ENCODE results near the gene KCNH2. TPM values are rescaled to one million over a fixed set of nuclear protein-coding genes. Genes with fewer than 3 reads are reported as not detected.
"Not testable (repeated sequence)": the region's sequence is repeated elsewhere in the genome, so short reads cannot be mapped to it uniquely, and the experiment has no call there.

The KCNH2 gene
- total RNA-seq, 2 experiments from 2014 or later = 0.48 to 0.54 TPM

GRCh38 chr7:150919160-150919559, 59.0 kb downstream of the KCNH2 start:
- intact Hi-C loops (cut with DNase I, micrococcal nuclease) = no loop called here
- POLR2A ChIA-PET = no interaction called here
- Mint-ChIP-seq H3K4me3 (no peak overlapping the region), H3K27ac (no peak overlapping the region), H3K27me3 (peaks cover 12% of the 10 kb centered on the region), H3K4me1 (peaks cover 7% of the 10 kb centered on the region), H3K9me3 (ENCODE audit: low read depth) (no peaks in the 10 kb centered on the region), H3K36me3 (ENCODE audit: low read depth) (no peaks in the 10 kb centered on the region)
- DNase-seq (no peak), ATAC-seq (no peak)
- CTCF ChIA-PET = no interaction called here

GRCh38 chr7:150918378-150918777, 59.7 kb downstream of the KCNH2 start:
- no peaks in the 10 kb centered on the region for H3K9me3 Mint-ChIP-seq (ENCODE audit: low read depth)
- H3K27ac Mint-ChIP-seq = no peak overlapping the region
- CTCF ChIA-PET = interaction anchor here (0.9 to 1.1 kb wide), 2 partner anchors 10 to 21 kb away, joined by 5 read pairs; no protein-coding TSS in a partner anchor
- H3K4me3 Mint-ChIP-seq = no peak overlapping the region
- DNase-seq (no peak), ATAC-seq (no peak)
- H3K27me3 Mint-ChIP-seq = peaks cover 12% of the 10 kb centered on the region
- peaks cover 3% of the 10 kb centered on the region for H3K4me1 Mint-ChIP-seq
- no peaks in the 10 kb centered on the region for H3K36me3 Mint-ChIP-seq (ENCODE audit: low read depth)
- POLR2A ChIA-PET = no interaction called here
- intact Hi-C loops (cut with DNase I, micrococcal nuclease) = no loop called here

GRCh38 chr7:150917969-150918368, 60.2 kb downstream of the KCNH2 start:
- ATAC-seq (no peak), DNase-seq (no peak)
- Mint-ChIP-seq H3K4me3 (no peak overlapping the region), H3K9me3 (ENCODE audit: low read depth) (no peaks in the 10 kb centered on the region), H3K27me3 (peaks cover 12% of the 10 kb centered on the region), H3K4me1 (peaks cover under 1% of the 10 kb centered on the region), H3K27ac (no peak overlapping the region), H3K36me3 (ENCODE audit: low read depth) (no peaks in the 10 kb centered on the region)
- intact Hi-C loops (cut with DNase I, micrococcal nuclease) = no loop called here
- ChIA-PET POLR2A (no interaction called here), CTCF (interaction anchor here (0.7 to 1.1 kb wide), 3 partner anchors 8 to 20 kb away, joined by 3 to 5 read pairs (median 5); no protein-coding TSS in a partner anchor)

GRCh38 chr7:150916670-150917069, 61.5 kb downstream of the KCNH2 start:
- ChIA-PET CTCF (interaction anchor here (0.6 to 1.3 kb wide), 3 partner anchors 11 to 207 kb away, joined by 3 to 4 read pairs (median 3); no protein-coding TSS in a partner anchor), POLR2A (no interaction called here)

GRCh38 chr7:150914966-150915365, 63.2 kb downstream of the KCNH2 start:
- no peak overlapping the region for H3K4me3 Mint-ChIP-seq
- DNase-seq = no peak
- POLR2A ChIA-PET = no interaction called here
- no peak for ATAC-seq
- CTCF ChIA-PET = interaction anchor here (0.5 to 1.5 kb wide), 3 partner anchors 16 to 48 kb away, joined by 3 to 7 read pairs (median 3); no protein-coding TSS in a partner anchor
- H3K9me3 Mint-ChIP-seq (ENCODE audit: low read depth) = no peaks in the 10 kb centered on the region
- H3K36me3 Mint-ChIP-seq (ENCODE audit: low read depth) = no peaks in the 10 kb centered on the region
- H3K27me3 Mint-ChIP-seq = peaks cover 14% of the 10 kb centered on the region
- H3K4me1 Mint-ChIP-seq = no peaks in the 10 kb centered on the region
- H3K27ac Mint-ChIP-seq = no peak overlapping the region
- intact Hi-C loops (cut with DNase I, micrococcal nuclease) = no loop called here

More at GRCh38 chr7:150916670-150917069, 61.5 kb downstream of the KCNH2 start:
- H3K9me3 Mint-ChIP-seq (ENCODE audit: low read depth) = no peaks in the 10 kb centered on the region
- H3K4me3 Mint-ChIP-seq = no peak overlapping the region
- peaks cover 10% of the 10 kb centered on the region for H3K27me3 Mint-ChIP-seq
- H3K36me3 Mint-ChIP-seq (ENCODE audit: low read depth) = no peaks in the 10 kb centered on the region
- DNase-seq (no peak), ATAC-seq (no peak)
- H3K4me1 Mint-ChIP-seq = no peaks in the 10 kb centered on the region
- H3K27ac Mint-ChIP-seq = no peak overlapping the region
- intact Hi-C loops (cut with DNase I, micrococcal nuclease) = no loop called here

- intact Hi-C loops (cut with DNase I, micrococcal nuclease) = no loop called here
- no peak for DNase-seq
- no peak overlapping the region for H3K27ac Mint-ChIP-seq
- ATAC-seq = no peak
- no peaks in the 10 kb centered on the region for H3K36me3 Mint-ChIP-seq (ENCODE audit: low read depth)
- peaks cover 13% of the 10 kb centered on the region for H3K27me3 Mint-ChIP-seq
- peaks cover 4% of the 10 kb centered on the region for H3K4me1 Mint-ChIP-seq
- ChIA-PET CTCF (interaction anchor here (0.6 to 1.2 kb wide), 3 partner anchors 16 to 559 kb away, joined by 3 to 7 read pairs (median 3); no protein-coding TSS in a partner anchor), POLR2A (no interaction called here)
- H3K9me3 Mint-ChIP-seq (ENCODE audit: low read depth) = no peaks in the 10 kb centered on the region
- no peak overlapping the region for H3K4me3 Mint-ChIP-seq
Observed at GRCh38 chr7:150914196-150914595, 63.9 kb downstream of the KCNH2 start.

- POLR2A ChIA-PET = no interaction called here
- no peaks in the 10 kb centered on the region for H3K9me3 Mint-ChIP-seq (ENCODE audit: low read depth)
- no peak for DNase-seq
- peaks cover 8% of the 10 kb centered on the region for H3K4me1 Mint-ChIP-seq
- no peak for ATAC-seq
- no peak overlapping the region for H3K4me3 Mint-ChIP-seq
- CTCF ChIA-PET = interaction anchor here (0.5 to 1.2 kb wide), 5 partner anchors 11 to 247 kb away, joined by 3 to 4 read pairs (median 3); no protein-coding TSS in a partner anchor
- intact Hi-C loops (cut with DNase I, micrococcal nuclease) = no loop called here
- H3K27ac Mint-ChIP-seq = no peak overlapping the region
- H3K27me3 Mint-ChIP-seq = peaks cover 8% of the 10 kb centered on the region
- H3K36me3 Mint-ChIP-seq (ENCODE audit: low read depth) = no peaks in the 10 kb centered on the region
Observed at GRCh38 chr7:150912427-150912826, 65.7 kb downstream of the KCNH2 start.

- peaks cover 8% of the 10 kb centered on the region for H3K4me1 Mint-ChIP-seq
- DNase-seq (no peak), ATAC-seq (no peak)
- ChIA-PET POLR2A (no interaction called here), CTCF (interaction anchor here (0.5 to 1.2 kb wide), 8 partner anchors 10 to 248 kb away, joined by 3 to 4 read pairs (median 3); no protein-coding TSS in a partner anchor)
- no peaks in the 10 kb centered on the region for H3K9me3 Mint-ChIP-seq (ENCODE audit: low read depth)
- intact Hi-C loops (cut with DNase I, micrococcal nuclease) = no loop called here
- H3K36me3 Mint-ChIP-seq (ENCODE audit: low read depth) = no peaks in the 10 kb centered on the region
- peaks cover 4% of the 10 kb centered on the region for H3K27me3 Mint-ChIP-seq
- H3K4me3 Mint-ChIP-seq = no peak overlapping the region
- H3K27ac Mint-ChIP-seq = no peak overlapping the region
Observed at GRCh38 chr7:150911590-150912267, 66.4 kb downstream of the KCNH2 start.

- ATAC-seq = no peak
- POLR2A ChIA-PET = interaction anchor here (0.6 kb wide), 1 partner anchor 535 kb away, joined by 3 read pairs; no protein-coding TSS in a partner anchor
- peaks cover 4% of the 10 kb centered on the region for H3K27me3 Mint-ChIP-seq
Observed at GRCh38 chr7:150910996-150911422, 67.1 kb downstream of the KCNH2 start.

GRCh38 chr7:150910305-150910995, 67.7 kb downstream of the KCNH2 start:
- H3K9me3 Mint-ChIP-seq (ENCODE audit: low read depth); H3K4me3 Mint-ChIP-seq; DNase-seq; H3K4me1 Mint-ChIP-seq; H3K36me3 Mint-ChIP-seq (ENCODE audit: low read depth); intact Hi-C loops (cut with DNase I, micrococcal nuclease); H3K27me3 Mint-ChIP-seq; ATAC-seq; H3K27ac Mint-ChIP-seq: not testable (repeated sequence)
- ChIA-PET CTCF (interaction anchor here (0.6 to 1.2 kb wide), 3 partner anchors 8 to 979 kb away, joined by 3 to 4 read pairs (median 3); no protein-coding TSS in a partner anchor), POLR2A (interaction anchor here (0.6 kb wide), 1 partner anchor 534 kb away, joined by 3 read pairs; no protein-coding TSS in a partner anchor)

More at GRCh38 chr7:150910996-150911422, 67.1 kb downstream of the KCNH2 start:
- intact Hi-C loops (cut with DNase I, micrococcal nuclease) = no loop called here
- Mint-ChIP-seq H3K9me3 (ENCODE audit: low read depth) (no peaks in the 10 kb centered on the region), H3K36me3 (ENCODE audit: low read depth) (no peaks in the 10 kb centered on the region), H3K27ac (no peak overlapping the region), H3K4me3 (no peak overlapping the region), H3K4me1 (peaks cover 8% of the 10 kb centered on the region)
- DNase-seq = no peak
- CTCF ChIA-PET = interaction anchor here (0.6 to 1.2 kb wide), 4 partner anchors 9 to 979 kb away, joined by 3 to 4 read pairs (median 3); no protein-coding TSS in a partner anchor

- ATAC-seq (peak; percentile 74), DNase-seq (peak; percentile 54)
- Mint-ChIP-seq H3K4me3 (no peak overlapping the region), H3K27ac (no peak overlapping the region), H3K4me1 (peaks cover 8% of the 10 kb centered on the region), H3K27me3 (peaks cover 11% of the 10 kb centered on the region), H3K9me3 (ENCODE audit: low read depth) (no peaks in the 10 kb centered on the region), H3K36me3 (ENCODE audit: low read depth) (no peaks in the 10 kb centered on the region)
- intact Hi-C loops (cut with DNase I, micrococcal nuclease) = no loop called here
- POLR2A ChIA-PET = no interaction called here
- CTCF ChIA-PET = interaction anchor here (0.6 to 1.3 kb wide), 4 partner anchors 11 to 41 kb away, joined by 3 to 6 read pairs (median 4); no protein-coding TSS in a partner anchor
Observed at GRCh38 chr7:150909200-150909995, 68.7 kb downstream of the KCNH2 start.
